ENCODE measurements around the gene ASCL5.

DNA sequence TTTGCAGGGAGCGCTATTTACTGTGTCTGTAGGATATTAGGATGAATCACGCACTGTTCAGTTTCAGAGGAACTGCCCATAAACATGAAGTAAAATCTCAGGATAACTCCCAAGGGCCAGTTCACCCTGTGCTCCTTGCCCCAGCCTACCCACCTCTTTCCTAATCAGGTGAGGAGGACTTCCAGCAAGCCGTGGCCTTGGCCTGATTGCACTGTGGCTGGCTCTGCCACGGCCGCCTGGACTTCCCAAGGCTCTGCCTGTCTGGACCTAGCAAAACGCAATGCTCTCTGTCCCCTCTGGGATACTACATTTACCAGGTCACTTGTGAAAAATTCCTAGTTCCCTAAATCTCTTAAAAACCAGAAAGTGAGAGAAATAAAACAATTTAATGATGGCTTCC lies 7.4 kb upstream of the ASCL5 start:
- TF ChIP-seq, protein P1, sequence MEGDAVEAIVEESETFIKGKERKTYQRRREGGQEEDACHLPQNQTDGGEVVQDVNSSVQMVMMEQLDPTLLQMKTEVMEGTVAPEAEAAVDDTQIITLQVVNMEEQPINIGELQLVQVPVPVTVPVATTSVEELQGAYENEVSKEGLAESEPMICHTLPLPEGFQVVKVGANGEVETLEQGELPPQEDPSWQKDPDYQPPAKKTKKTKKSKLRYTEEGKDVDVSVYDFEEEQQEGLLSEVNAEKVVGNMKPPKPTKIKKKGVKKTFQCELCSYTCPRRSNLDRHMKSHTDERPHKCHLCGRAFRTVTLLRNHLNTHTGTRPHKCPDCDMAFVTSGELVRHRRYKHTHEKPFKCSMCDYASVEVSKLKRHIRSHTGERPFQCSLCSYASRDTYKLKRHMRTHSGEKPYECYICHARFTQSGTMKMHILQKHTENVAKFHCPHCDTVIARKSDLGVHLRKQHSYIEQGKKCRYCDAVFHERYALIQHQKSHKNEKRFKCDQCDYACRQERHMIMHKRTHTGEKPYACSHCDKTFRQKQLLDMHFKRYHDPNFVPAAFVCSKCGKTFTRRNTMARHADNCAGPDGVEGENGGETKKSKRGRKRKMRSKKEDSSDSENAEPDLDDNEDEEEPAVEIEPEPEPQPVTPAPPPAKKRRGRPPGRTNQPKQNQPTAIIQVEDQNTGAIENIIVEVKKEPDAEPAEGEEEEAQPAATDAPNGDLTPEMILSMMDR (IDR thresholded peaks at IDR 0.05), result no peak
- TF ChIP-seq NR3C1 (CRISPR knock-in tag; conservative IDR thresholded peaks at IDR 0.05; ENCODE audit: low read depth), result no peak
- no peak for TF ChIP-seq FOXJ3 (CRISPR knock-in tag; IDR thresholded peaks at IDR 0.05; ENCODE audit: borderline replicate concordance)
- TF ChIP-seq, protein P2, sequence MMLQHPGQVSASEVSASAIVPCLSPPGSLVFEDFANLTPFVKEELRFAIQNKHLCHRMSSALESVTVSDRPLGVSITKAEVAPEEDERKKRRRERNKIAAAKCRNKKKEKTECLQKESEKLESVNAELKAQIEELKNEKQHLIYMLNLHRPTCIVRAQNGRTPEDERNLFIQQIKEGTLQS (CRISPR knock-in tag; conservative IDR thresholded peaks at IDR 0.05), result no peak
- no peak for TF ChIP-seq ZNF219 (CRISPR knock-in tag; IDR thresholded peaks at IDR 0.05; ENCODE audit: borderline replicate concordance)
- TF ChIP-seq, protein P3, sequence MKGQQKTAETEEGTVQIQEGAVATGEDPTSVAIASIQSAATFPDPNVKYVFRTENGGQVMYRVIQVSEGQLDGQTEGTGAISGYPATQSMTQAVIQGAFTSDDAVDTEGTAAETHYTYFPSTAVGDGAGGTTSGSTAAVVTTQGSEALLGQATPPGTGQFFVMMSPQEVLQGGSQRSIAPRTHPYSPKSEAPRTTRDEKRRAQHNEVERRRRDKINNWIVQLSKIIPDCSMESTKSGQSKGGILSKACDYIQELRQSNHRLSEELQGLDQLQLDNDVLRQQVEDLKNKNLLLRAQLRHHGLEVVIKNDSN (CRISPR knock-in tag; IDR thresholded peaks at IDR 0.05), result no peak
- TF ChIP-seq OVOL2 (CRISPR knock-in tag; IDR thresholded peaks at IDR 0.05; ENCODE audit: borderline replicate concordance), result no peak
- TF ChIP-seq EMX1 (CRISPR knock-in tag; IDR thresholded peaks at IDR 0.05), result no peak
- TF ChIP-seq TP53 (CRISPR knock-in tag; IDR thresholded peaks at IDR 0.05), result no peak

Measured in WTC11 (cell line).